Fibroblast of lung (primary cell): Measurements from ENCODE around the gene RFX2. TPM values are rescaled to one million over a fixed set of nuclear protein-coding genes. Genes with fewer than 3 reads are reported as not detected.

Experiments
- DNase-seq, 2 donors: peaks; one replicate each; pipeline versions ENCODE4 v3.0.0 to v3.0.0-alpha.2; 2010; ENCODE audit warnings: low read depth in 2 of 2
- H2AFZ ChIP-seq: 2 replicates; pipeline ENCODE4 v1.5.1; 2012; ENCODE audit warnings: low read length, control low read depth, inconsistent platforms
- H3K27ac ChIP-seq: 2 replicates; pipeline ENCODE4 v1.5.1; 2011; ENCODE audit warnings: low read length, control low read depth; ENCODE audit not compliant: insufficient read depth
- H3K27me3 ChIP-seq: 2 replicates; pipeline ENCODE4 v1.5.1; 2011; ENCODE audit warnings: mild to moderate bottlenecking, low read length; ENCODE audit not compliant: control insufficient read depth, insufficient read depth
- H3K36me3 ChIP-seq: 2 replicates; pipeline ENCODE4 v1.5.1; 2011; ENCODE audit warnings: low read length; ENCODE audit not compliant: control insufficient read depth, insufficient read depth
- H3K4me1 ChIP-seq: 2 replicates; pipeline ENCODE4 v1.5.1; 2011; ENCODE audit warnings: low read length; ENCODE audit not compliant: control insufficient read depth, insufficient read depth; ENCODE audit errors: extremely low read depth
- H3K4me2 ChIP-seq: 2 replicates; pipeline ENCODE4 v1.5.1; 2011; ENCODE audit warnings: low read length, control low read depth; ENCODE audit not compliant: insufficient read depth; ENCODE audit errors: extremely low read depth
- H3K4me3 ChIP-seq, 4 experiments: fragments of 200-600 bp in 1 of 4; sonication (generic) in 1 of 4; replicated peaks in 1 of 4; 2 replicates each; pipeline ENCODE4 v1.5.1; 2011 to 2016; ENCODE audit warnings: low read length in 4 of 4, low read depth in 3 of 4, mild to moderate bottlenecking in 3 of 4, control low read depth in 2 of 4, inconsistent platforms in 1 of 4, mixed read lengths in 1 of 4; ENCODE audit not compliant: insufficient read depth in 1 of 4; ENCODE audit errors: control extremely low read depth in 1 of 4
- H3K79me2 ChIP-seq: 2 replicates; pipeline ENCODE4 v1.5.1; 2012; ENCODE audit warnings: mild to moderate bottlenecking, low read length, inconsistent platforms; ENCODE audit not compliant: control insufficient read depth, insufficient read depth
- H3K9ac ChIP-seq: 2 replicates; pipeline ENCODE4 v1.5.1; 2011; ENCODE audit warnings: mild to moderate bottlenecking, low read length, control low read depth; ENCODE audit not compliant: insufficient read depth
- H3K9me3 ChIP-seq: 2 replicates; pipeline ENCODE4 v1.5.1; 2012; ENCODE audit warnings: low read depth, low read length; ENCODE audit not compliant: control insufficient read depth, insufficient read depth
- H4K20me1 ChIP-seq: 2 replicates; pipeline ENCODE4 v1.5.1; 2011; ENCODE audit warnings: low read length; ENCODE audit not compliant: control insufficient read depth, insufficient read depth; ENCODE audit errors: extremely low read depth
- EZH2 ChIP-seq: IDR thresholded peaks from 2 replicates; pipeline ENCODE4 v1.5.1; 2012; ENCODE audit warnings: low read length, control low read depth, mild to moderate bottlenecking; ENCODE audit errors: missing control alignments
- polyA plus RNA-seq, 2 donors: library from polyadenylated mRNA; depleted of rRNA in 1 of 2; stranded (reverse) in 1 of 2; unstranded in 1 of 2; fragments of >200 nt; gene quantifications; 2 replicates each; pipeline ENCODE4 v1.2.1, GENCODE V29; 2011 to 2012; ENCODE audit warnings: missing spikeins in 1 of 2
- total RNA-seq: library from RNA; depleted of rRNA; stranded (reverse); fragments of >200 nt; gene quantifications from 2 replicates; pipeline ENCODE4 v1.2.1, GENCODE V29; 2014
- TF ChIP-seq, protein P1 (sequence below), 2 donors: IDR thresholded peaks in 1 of 2; conservative IDR thresholded peaks in 1 of 2; 1 replicate in 1 of 2; 2 replicates in 1 of 2; pipeline ENCODE4 v1.5.1; 2011 to 2012; ENCODE audit warnings: low read length in 2 of 2, control low read depth in 1 of 2, inconsistent platforms in 1 of 2, low read depth in 1 of 2, mild to moderate bottlenecking in 1 of 2

The RFX2 gene
- total and polyA plus RNA-seq, 2 donors (not counting 1 experiment from before 2014, with no cell fraction given) = 2.5 to 9.6 TPM

DNA sequence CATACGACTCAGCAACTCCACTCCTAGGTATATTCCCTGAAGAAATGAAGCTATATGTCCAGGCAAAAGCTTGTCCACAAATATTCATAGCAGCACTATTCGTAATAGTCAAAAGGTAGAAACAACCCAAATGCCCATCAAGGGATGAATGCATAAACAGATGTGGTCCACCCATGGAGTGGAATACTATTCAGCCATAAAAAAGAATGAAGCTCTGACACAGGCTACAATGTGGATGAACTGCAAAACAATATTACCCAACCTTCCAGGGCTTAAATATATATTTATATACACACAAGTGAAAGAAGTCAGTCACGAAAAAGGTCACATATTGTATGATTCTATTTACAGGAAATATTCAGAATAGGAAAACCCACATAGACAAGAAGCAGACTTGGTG is 19.7 kb downstream of the RFX2 start:
- Histone ChIP-seq H3K4me2 (no peak overlapping the region), H2AFZ (no peak overlapping the region), H4K20me1 (no peaks in the 10 kb centered on the region), H3K27ac (peak overlapping the region; percentile 95), H3K27me3 (no peaks in the 10 kb centered on the region), H3K4me3 (no peak overlapping the region), H3K4me1 (peaks cover 32% of the 10 kb centered on the region), H3K9me3 (no peaks in the 10 kb centered on the region), H3K36me3 (no peaks in the 10 kb centered on the region), H3K79me2 (no peaks in the 10 kb centered on the region), H3K9ac (no peak overlapping the region)
- no peak for DNase-seq
- TF ChIP-seq EZH2 = no peak
- TF ChIP-seq, protein P1, sequence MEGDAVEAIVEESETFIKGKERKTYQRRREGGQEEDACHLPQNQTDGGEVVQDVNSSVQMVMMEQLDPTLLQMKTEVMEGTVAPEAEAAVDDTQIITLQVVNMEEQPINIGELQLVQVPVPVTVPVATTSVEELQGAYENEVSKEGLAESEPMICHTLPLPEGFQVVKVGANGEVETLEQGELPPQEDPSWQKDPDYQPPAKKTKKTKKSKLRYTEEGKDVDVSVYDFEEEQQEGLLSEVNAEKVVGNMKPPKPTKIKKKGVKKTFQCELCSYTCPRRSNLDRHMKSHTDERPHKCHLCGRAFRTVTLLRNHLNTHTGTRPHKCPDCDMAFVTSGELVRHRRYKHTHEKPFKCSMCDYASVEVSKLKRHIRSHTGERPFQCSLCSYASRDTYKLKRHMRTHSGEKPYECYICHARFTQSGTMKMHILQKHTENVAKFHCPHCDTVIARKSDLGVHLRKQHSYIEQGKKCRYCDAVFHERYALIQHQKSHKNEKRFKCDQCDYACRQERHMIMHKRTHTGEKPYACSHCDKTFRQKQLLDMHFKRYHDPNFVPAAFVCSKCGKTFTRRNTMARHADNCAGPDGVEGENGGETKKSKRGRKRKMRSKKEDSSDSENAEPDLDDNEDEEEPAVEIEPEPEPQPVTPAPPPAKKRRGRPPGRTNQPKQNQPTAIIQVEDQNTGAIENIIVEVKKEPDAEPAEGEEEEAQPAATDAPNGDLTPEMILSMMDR (conservative IDR thresholded peaks at IDR 0.05 in 1 of 2, IDR thresholded peaks at IDR 0.05 in 1 of 2; ENCODE audit: low read depth in 1 of 2, low read length in 2 of 2) = no peak

DNA sequence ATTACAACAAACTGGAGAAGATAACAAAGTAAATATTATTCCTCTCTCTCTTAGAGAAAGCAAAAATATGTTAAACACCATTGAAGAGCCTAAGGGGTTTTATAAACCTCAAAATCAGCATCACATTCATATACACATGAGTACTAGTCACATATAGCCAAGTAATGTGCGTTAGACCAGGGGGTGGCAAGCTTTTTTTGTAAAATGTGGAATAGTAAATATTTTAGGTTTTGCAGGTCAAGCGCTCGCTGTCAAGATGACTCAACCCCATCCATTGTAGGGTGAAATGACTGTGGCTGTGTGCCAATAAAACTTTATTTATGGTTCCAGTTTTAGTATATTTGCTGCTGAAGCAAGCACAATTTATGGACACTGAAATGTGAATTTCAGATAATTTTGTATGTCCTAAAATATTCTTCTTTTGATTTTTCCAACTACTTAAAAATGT is 21.7 kb downstream of the RFX2 start:
- Histone ChIP-seq H3K36me3 (no peaks in the 10 kb centered on the region), H3K4me3 (no peak overlapping the region), H4K20me1 (no peaks in the 10 kb centered on the region), H3K4me2 (peak overlapping the region; percentile 16), H3K27me3 (no peaks in the 10 kb centered on the region), H3K79me2 (no peaks in the 10 kb centered on the region), H3K9me3 (no peaks in the 10 kb centered on the region), H3K27ac (no peak overlapping the region), H2AFZ (no peak overlapping the region), H3K9ac (no peak overlapping the region), H3K4me1 (peaks cover 32% of the 10 kb centered on the region)
- DNase-seq = peak; percentile 65 to 71
- TF ChIP-seq, protein P1 (conservative IDR thresholded peaks at IDR 0.05 in 1 of 2, IDR thresholded peaks at IDR 0.05 in 1 of 2; ENCODE audit: low read depth in 1 of 2, low read length in 2 of 2) = no peak
- no peak for TF ChIP-seq EZH2

DNA sequence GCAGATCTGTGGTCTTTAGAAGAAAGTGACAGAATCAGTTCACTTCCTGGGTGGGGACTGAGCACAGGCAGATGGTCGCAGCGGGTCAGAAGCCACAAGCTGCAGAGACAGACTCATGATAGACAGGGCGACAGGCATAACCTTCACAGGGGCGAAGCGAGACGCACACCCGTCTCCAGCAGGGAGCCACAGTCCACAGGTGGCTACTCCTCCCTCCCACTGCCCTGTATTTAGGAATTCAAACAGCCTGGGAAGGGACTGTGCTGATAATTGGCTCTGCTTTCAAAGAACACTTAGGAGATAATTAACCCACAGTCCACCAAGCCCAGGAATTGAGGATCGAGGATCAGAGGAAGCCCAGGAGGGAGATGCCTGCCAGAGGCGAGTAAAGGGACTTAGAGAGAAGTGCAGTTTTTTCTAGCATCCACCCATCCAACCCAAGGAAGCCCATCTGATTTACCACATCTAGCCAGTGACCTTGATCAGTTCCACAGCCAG is 23.2 kb downstream of the RFX2 start:
- H3K27me3 ChIP-seq = no peaks in the 10 kb centered on the region
- H3K27ac ChIP-seq = peak overlapping the region; percentile 58
- H3K4me2 ChIP-seq = peak overlapping the region; percentile 60
- H3K4me3 ChIP-seq = no peak overlapping the region
- peaks cover 25% of the 10 kb centered on the region for H3K4me1 ChIP-seq
- no peak for TF ChIP-seq EZH2
- TF ChIP-seq, protein P1 (conservative IDR thresholded peaks at IDR 0.05 in 1 of 2, IDR thresholded peaks at IDR 0.05 in 1 of 2; ENCODE audit: low read depth in 1 of 2, low read length in 2 of 2) = no peak
- no peaks in the 10 kb centered on the region for H3K79me2 ChIP-seq
- no peak for DNase-seq
- H3K9me3 ChIP-seq = no peaks in the 10 kb centered on the region
- no peaks in the 10 kb centered on the region for H3K36me3 ChIP-seq
- no peaks in the 10 kb centered on the region for H4K20me1 ChIP-seq
- H2AFZ ChIP-seq = peak overlapping the region; percentile 37
- H3K9ac ChIP-seq = no peak overlapping the region
